GM13977 (cell line): ENCODE measurements around the gene CCND1.
"Not testable (repeated sequence)": the region's sequence is repeated elsewhere in the genome, so short reads cannot be mapped to it uniquely, and the experiment has no call there.

Source experiments
- DNase-seq: peaks from one replicate; pipeline ENCODE4 v3.0.0; 2012; ENCODE audit warnings: low spot score
- in situ Hi-C: fragments of 300-500 bp; cut with MboI; formaldehyde crosslinking; loops from one replicate; pipeline ENCODE4 v1.12.0; 2022; ENCODE audit warnings: low sequenced_read_pairs, low pct_unique_long_range_greater_than_20kb, mixed read lengths, inconsistent platforms; ENCODE audit not compliant: unreplicated experiment
- TF ChIP-seq, protein P1 (sequence below): IDR thresholded peaks from 2 replicates; pipeline ENCODE4 v1.5.1; 2012; ENCODE audit warnings: mild to moderate bottlenecking, control low read depth; ENCODE audit not compliant: insufficient read depth; ENCODE audit errors: extremely low read depth, missing control alignments

Gene CCND1

DNA sequence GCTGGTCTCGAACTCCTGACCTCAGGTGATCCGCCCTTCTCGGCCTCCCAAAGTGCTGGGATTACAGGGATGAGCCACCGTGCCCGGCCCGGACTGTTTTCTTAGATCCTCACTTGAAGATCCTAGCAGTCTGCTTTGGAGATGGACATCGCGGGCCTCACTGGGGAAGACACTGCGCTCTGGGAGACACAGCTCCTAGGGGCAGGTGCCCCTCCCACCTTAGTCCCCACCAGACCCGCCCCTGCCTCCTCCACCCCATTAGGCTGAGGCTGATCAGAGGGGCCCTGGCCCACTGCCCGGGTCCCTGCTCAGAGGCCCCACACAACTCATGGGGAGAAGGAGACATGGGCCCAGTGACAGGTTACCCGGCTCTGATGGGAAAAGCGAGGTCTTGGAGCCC, 45.5 kb downstream of the CCND1 start:
- TF ChIP-seq, protein P1, sequence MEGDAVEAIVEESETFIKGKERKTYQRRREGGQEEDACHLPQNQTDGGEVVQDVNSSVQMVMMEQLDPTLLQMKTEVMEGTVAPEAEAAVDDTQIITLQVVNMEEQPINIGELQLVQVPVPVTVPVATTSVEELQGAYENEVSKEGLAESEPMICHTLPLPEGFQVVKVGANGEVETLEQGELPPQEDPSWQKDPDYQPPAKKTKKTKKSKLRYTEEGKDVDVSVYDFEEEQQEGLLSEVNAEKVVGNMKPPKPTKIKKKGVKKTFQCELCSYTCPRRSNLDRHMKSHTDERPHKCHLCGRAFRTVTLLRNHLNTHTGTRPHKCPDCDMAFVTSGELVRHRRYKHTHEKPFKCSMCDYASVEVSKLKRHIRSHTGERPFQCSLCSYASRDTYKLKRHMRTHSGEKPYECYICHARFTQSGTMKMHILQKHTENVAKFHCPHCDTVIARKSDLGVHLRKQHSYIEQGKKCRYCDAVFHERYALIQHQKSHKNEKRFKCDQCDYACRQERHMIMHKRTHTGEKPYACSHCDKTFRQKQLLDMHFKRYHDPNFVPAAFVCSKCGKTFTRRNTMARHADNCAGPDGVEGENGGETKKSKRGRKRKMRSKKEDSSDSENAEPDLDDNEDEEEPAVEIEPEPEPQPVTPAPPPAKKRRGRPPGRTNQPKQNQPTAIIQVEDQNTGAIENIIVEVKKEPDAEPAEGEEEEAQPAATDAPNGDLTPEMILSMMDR: no peak
- in situ Hi-C loops: loop anchor here (25.0 kb wide), 1 partner anchor 501 kb away; no protein-coding TSS in a partner anchor
- DNase-seq: no peak

DNA sequence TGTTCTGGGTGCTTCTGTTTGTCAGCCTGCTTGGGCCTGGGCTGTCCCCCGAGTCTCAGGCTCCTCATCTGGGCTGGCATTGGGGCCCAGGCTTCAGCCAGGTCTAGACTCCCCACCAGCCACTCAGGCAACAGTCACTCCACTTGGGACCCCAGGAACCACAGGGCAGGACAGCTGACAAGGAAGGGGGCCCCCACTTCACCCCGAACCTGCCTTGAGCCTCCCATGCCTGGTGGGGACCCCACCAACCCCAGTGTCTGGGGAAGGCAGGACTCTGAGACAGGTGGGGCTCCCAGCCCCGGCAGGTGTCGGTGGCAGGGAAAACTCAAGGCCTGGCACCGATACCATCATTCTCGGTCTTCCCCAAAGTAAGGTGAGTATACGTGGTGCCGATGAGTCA, 45.9 kb downstream of the CCND1 start:
- no peak for DNase-seq
- TF ChIP-seq, protein P1: no peak
- in situ Hi-C loops: loop anchor here (25.0 kb wide), 1 partner anchor 500 kb away; no protein-coding TSS in a partner anchor

DNA sequence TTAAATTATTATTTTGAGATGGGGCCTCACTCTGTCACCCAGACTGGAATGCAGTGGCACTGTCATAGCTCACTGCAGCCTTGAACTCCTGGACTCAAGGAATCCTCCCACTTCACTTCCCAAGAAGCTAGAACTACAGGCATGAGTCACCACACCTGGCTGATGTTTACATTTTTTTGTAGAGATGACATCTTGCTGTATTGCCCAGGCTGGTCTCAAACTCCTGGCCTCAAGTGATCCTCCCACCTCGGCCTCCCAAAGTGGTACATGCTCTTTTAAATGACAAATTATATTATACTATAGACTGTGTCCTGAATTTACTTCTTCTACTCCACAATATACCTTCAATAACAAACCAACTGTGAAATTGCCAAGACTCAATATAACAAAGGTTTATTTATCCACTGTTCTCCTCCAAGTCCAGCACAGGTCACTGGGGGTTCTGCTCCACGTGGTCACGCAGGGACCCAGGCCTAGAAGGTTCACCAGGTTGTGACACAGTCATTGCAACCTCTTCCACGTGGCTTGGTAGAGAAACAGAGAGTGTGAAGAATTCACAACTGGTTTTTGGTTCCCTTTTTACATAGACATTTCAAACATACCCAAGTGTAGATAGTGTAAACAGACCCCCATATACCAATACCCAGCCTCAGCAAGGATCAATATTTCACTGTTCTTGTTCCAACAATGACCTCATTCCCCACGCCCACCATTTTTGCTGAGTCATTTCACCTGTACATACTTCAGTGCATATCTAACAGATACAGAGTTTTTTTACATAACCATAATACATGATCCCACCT, 47.2 kb downstream of the CCND1 start:
- in situ Hi-C loops: loop anchor here (25.0 kb wide), 1 partner anchor 499 kb away; no protein-coding TSS in a partner anchor
- DNase-seq: not testable (repeated sequence)

DNA sequence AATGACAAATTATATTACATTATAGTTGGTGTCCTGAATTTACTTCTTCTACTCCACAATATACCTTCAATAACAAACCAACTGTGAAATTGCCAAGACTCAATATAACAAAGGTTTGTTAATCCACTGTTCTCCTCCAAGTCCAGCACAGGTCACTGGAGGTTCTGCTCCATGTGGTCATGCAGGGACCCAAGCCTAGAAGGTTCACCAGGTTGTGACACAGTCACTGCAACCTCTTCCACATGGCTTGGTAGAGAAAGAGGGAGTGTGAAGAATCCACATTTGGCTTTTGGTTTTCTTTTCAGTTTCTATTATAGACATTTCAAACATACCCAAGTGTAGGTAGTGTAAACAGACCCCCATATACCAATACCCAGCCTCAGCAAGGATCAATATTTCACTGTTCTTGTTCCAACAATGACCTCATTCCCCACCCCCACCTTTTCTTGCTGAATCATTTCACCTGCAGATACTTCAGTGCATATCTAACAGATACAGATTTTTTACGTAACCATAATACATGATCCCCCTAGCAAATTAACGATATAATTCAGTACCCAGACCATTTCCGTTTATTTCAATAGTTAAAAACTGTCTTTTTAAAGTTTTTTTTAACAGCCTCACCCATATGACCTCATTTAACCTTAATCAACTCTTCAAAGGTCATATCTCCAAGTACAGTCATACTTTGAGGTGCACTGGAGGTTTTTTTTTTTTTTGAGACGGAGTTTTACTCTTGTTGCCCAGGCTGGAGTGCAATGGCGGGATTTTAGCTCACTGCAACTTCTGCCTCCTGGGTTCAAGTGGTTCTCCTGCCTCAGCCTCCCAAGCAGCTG, 48.7 kb downstream of the CCND1 start:
- in situ Hi-C loops: loop anchor here (25.0 kb wide), 1 partner anchor 498 kb away; no protein-coding TSS in a partner anchor

DNA sequence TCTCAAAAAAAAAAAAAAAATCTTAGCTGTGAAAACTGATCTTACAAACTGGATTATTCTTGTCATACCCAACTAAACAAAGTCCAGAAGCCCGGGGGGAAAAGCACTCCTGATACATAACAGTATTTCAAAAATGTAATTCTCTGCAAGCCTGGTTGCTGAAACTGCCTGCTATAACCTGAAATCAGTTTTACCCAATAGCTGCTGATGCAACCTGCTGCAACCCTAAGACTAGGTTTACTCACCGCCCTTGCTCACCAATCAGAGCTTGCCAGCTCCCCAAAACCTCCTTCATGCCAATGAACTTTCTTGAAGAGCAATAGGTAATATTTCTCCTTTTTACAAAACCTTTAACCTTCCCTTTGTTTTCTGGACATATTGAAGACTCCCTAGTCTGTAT, 50.5 kb downstream of the CCND1 start:
- TF ChIP-seq, protein P1: no peak
- DNase-seq: no peak
- in situ Hi-C loops: loop anchor here (25.0 kb wide), 1 partner anchor 496 kb away; no protein-coding TSS in a partner anchor

More for the DNA sequence above, 48.7 kb downstream of the CCND1 start:
- DNase-seq: no peak
- TF ChIP-seq, protein P1: no peak

DNA sequence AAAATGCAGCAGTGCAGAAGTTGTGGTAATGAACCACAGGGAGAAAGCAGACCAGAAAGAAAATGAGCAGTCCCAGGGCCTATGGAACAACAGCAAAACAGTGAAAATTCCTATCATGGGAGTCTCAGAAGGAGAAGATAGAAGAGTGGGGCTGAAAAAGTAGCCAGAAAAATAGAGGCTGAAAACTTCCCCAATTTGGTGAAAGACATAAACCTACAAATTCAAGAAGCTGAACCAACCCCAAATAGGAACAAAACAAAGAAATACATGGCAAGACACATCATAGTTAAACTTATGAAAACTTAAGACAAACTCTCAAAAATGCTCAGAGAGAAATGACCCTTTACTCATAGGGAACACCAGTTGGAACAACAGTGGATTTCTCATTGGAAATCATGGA, 51.5 kb downstream of the CCND1 start:
- no peak for DNase-seq
- in situ Hi-C loops: loop anchor here (25.0 kb wide), 1 partner anchor 495 kb away; no protein-coding TSS in a partner anchor
- TF ChIP-seq, protein P1: no peak
